HG02840 (cell line): ENCODE results near the gene DPYD.
A peak's percentile ranks its signal among the peaks of the same experiment; 100 is the strongest.

Experiments used
- ATAC-seq: cut with Tn5 transposase; IDR thresholded peaks from one replicate; pipeline ENCODE4 v1.9.1; 2021; ENCODE audit warnings: mild to moderate bottlenecking, moderate library complexity, moderate number of reproducible peaks; ENCODE audit not compliant: unreplicated experiment, low FRiP score

Gene DPYD

DNA sequence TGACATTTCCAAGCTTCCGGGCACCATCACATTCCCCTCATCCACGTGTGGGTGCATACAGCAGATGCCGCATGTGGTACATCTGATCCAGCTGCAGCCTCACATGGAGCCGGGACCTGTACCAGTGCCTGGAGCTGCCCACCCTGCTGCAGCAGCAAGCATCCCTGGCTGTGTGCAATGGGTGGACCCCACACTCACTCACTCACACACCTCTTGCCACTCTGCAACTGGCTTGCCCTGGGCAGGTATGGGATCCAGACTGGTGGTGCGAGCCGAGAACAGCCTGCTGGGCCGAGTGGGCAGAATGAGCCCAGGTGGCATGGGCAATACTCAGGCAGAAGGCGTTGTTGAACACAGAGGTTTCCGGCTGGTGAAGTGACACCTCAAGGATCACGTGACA lies 75.0 kb downstream of the DPYD start:
- no peak for ATAC-seq

- no peak for ATAC-seq
Observed at GRCh38 chr1:97844552-97845089, 76.2 kb downstream of the DPYD start.

GRCh38 chr1:97841338-97841737 lies 79.5 kb downstream of the DPYD start:
- no peak for ATAC-seq

DNA sequence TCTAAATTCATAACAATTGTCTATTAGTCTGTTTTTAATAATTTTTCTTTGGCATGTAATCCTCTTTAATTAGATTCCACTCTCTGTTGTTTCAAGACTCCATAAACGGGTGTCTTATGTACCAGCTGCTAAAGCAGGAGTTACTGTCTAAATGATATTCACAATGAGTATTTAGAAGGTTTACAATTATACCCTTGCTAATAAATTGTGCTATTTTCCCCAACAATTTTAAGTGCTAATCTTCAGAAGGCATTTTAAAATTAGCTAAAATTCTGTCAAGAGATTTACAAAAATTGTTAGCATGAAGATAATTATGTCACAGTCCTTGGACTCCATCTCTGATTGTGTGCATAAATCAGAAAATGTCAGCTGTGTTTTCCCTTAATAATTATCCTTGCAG lies 83.7 kb downstream of the DPYD start:
- no peak for ATAC-seq

DNA sequence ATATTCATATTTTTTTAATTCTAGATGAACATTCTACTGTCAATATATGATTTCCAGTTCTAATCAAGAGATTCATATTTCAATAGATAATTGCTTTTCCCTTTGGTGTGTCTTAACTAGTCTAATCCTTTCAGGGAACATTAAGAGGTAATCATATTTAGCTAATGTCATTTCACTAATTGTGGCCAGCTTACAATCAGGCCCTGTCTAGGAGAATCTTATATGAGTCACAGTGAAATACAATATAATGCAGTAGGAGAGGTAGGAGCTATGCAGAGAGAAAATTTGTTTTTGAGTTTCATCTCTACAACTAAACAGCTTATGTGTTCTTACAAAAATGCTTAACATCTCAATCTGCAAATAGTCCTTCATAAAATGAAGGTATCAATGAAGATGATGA lies 85.9 kb downstream of the DPYD start:
- no peak for ATAC-seq

DNA sequence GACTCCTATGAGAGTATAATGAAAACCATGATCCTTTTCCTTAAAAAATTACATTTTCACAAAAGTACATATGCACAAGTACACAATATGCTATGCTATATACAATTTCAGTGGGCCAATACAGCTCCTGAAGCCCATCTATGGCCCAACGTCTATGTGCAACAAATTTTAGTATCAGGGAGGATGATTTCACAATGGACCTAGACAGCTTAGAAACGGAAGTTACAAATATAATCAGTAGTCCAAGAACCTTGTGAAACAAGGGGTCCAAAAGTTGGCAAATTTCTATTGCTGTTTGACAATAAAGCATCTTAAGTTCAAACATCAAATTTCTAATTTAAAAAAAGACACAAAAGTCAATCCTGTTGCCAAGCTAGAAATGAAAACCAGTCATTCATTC lies 87.0 kb downstream of the DPYD start:
- ATAC-seq: no peak

- ATAC-seq: no peak
Observed at GRCh38 chr1:97832481-97832880, 88.4 kb downstream of the DPYD start.

- ATAC-seq: no peak
Observed at GRCh38 chr1:97827887-97828286, 92.9 kb downstream of the DPYD start.

DNA sequence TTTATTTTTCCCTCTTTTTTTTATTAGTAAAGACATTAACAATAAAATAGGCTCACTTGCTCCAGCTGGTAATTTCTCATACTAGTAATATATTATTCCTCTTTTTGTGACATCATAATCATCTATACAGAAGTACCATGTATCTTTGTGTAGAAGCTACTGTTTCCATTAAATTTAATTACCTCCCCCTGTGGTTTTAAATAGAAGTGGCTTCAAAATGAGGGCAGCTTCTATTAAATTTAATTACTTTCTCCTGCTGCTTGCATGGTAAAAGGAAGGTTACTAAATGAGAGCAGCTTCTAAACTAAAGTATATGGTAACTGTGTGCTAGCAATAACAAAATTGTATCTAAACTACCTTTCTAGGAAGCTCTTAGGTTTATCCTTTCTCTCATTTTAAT lies 94.0 kb downstream of the DPYD start:
- no peak for ATAC-seq

DNA sequence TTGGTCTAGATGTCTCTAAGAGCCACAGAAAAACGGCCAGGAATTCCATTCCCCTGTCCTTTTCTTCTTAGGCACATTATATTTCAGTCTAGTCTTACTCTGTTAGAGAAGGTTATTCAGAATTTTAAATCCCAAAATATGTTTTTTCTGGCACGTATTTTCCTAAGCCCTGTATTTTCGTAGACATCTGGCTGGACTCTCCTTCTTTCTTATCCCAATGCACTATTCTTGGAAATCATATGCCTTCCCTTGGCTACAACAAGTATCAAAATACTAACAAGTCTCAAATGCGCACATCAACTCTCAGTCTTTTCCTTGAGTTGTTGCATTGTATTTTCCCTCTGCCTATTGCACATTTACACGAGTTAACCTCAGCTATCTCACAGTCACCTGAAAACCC lies 96.2 kb downstream of the DPYD start:
- no peak for ATAC-seq

DNA sequence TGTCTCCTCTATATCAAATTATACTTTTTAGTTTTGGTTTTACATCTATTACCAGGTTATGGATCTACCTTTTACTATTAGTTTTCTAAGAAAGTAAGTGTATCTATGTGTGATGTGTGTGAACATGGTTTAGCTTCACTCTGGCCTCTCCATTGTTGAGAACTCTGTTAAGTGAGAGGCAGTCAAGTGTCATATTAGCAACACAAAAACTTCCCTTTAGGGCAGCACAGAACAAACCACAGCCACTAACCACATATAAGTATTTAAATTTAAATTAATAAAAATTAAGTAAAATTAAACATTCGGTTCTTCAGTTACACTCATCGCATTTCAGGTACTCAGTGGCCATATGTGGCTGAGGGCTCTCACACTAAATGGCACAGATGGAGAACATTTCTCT lies 96.6 kb downstream of the DPYD start:
- ATAC-seq: no peak

- ATAC-seq: peak; percentile 62
Observed at GRCh38 chr1:97820470-97821188, 100.2 kb downstream of the DPYD start.

GRCh38 chr1:97816927-97817326 lies 103.9 kb downstream of the DPYD start:
- no peak for ATAC-seq

DNA sequence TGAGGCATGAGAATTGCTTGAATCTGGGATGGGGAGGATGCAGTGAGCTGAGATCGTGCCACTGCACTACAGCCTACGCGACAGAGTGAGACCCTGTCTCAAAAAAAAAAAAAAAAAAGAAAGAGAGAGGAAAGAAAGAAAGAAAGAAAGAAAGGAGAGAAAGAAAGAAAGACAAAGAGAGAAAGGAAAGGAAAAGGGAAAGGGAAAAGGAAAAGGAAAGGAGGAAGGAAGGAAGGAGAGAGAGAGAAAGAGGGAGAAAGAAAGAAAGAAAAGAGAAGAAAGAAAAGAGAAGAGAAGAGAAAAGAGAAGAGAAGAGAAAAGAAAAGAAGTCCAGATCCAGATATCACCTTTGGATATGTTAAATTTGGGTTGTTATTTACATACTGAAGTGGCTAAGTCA lies 106.0 kb downstream of the DPYD start:
- ATAC-seq: no peak

GRCh38 chr1:97814121-97814520 lies 106.7 kb downstream of the DPYD start:
- no peak for ATAC-seq

DNA sequence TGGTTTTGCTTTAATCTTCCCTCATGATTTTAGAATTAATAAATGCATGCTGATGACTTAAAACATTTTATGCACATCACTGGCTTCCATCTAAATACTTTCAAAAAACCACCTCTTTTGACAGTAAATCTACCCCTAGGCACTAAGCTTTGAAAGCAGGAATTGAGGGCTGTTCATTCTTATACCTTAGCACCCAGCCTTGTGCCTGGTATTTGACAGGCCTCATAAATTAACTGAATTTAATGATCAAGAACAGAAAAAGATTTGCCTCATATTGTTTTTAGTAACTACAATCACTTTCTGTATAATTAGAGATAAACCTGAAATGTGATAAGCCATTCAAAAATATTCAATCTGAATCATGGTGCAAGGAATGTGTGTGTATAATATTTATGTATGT lies 108.8 kb downstream of the DPYD start:
- no peak for ATAC-seq

DNA sequence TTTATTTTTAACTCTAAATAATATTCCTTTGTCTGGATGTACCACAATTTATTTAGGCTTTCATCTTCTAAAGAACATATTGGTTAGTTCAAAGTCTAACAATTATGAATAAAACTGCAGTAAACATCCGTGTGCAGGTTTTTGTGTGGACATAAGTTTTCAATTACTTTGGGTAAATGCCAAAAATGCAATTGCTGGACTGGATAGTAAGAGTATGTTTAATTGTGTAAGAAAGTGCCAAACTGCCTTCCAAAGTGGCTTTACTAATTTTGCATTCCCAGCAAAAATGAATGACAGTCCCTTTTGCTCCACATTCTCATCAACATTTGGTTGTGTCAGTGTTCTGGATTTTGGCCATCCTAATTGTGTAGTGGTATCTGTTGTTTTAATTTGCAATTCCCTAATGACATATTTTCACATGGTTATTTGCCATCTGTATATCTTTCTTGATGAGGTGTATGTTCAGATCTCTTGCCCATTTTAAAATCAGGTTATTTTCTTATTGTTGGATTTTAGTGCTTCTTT lies 113.8 kb downstream of the DPYD start:
- no peak for ATAC-seq

- no peak for ATAC-seq
Observed at GRCh38 chr1:97806326-97806725, 114.5 kb downstream of the DPYD start.

DNA sequence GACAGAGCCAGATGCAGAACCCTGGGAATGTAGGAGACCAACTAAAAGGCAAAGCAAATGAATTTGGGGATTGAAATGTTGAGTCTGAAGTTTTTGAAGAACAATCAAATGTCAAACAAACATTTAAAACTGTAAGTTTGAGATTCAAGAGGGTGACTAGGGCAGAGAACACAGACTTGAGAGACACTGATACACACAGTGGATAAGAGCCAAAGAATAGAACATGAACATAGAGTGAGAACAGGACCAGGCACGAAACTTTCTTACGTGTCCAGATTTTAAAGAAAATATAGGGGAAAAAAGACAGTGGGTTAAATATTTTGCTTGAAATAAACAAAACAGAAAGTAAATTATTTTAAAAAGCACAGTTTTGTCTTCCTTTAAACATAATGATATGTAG lies 115.7 kb downstream of the DPYD start:
- no peak for ATAC-seq

GRCh38 chr1:97803026-97803425 lies 117.8 kb downstream of the DPYD start:
- ATAC-seq: no peak

- no peak for ATAC-seq
Observed at GRCh38 chr1:97802011-97802410, 118.8 kb downstream of the DPYD start.

DNA sequence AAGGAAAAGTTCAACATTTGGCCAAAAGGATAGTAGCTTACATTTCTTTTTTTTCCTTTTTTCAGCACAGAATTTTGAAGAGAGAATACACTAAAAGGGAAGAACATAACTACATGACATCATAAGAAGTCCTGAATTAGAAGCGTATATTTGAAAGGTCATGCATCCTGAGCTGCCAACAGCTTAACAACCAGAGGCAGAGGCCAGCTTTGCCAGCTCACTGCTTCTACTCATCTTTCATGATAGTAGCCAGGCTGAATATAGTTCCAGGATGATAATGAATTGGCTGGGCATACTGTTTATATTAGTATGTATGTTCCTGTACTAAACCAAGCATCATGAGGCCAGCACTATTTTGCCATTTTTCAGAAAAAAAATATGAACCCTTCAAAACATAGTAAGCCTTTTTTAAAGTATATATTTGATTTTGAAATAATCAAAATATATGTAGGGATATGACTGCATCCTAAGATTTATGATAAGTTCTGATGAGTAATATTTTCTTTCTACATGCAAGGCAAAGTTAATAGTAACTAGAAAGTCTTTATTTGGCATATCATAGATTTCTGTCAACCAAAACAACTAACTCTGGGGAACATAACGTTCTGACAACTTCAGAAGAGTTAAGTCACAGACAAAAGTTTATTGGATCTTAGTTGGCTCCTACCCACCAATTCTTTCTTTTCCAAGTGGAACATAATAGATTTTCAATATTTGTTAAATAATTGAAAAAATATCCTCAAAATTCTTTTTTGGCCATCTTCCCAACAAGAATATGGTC lies 123.2 kb downstream of the DPYD start:
- ATAC-seq: no peak
